GM21360 (cell line): ENCODE measurements around the gene THAP4.

ENCODE experiments used
- ATAC-seq: cut with Tn5 transposase; IDR thresholded peaks from one replicate; pipeline ENCODE4 v1.9.1; 2021; ENCODE audit warnings: mild to moderate bottlenecking, moderate library complexity; ENCODE audit not compliant: unreplicated experiment

The THAP4 gene, protein sequence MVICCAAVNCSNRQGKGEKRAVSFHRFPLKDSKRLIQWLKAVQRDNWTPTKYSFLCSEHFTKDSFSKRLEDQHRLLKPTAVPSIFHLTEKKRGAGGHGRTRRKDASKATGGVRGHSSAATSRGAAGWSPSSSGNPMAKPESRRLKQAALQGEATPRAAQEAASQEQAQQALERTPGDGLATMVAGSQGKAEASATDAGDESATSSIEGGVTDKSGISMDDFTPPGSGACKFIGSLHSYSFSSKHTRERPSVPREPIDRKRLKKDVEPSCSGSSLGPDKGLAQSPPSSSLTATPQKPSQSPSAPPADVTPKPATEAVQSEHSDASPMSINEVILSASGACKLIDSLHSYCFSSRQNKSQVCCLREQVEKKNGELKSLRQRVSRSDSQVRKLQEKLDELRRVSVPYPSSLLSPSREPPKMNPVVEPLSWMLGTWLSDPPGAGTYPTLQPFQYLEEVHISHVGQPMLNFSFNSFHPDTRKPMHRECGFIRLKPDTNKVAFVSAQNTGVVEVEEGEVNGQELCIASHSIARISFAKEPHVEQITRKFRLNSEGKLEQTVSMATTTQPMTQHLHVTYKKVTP

DNA sequence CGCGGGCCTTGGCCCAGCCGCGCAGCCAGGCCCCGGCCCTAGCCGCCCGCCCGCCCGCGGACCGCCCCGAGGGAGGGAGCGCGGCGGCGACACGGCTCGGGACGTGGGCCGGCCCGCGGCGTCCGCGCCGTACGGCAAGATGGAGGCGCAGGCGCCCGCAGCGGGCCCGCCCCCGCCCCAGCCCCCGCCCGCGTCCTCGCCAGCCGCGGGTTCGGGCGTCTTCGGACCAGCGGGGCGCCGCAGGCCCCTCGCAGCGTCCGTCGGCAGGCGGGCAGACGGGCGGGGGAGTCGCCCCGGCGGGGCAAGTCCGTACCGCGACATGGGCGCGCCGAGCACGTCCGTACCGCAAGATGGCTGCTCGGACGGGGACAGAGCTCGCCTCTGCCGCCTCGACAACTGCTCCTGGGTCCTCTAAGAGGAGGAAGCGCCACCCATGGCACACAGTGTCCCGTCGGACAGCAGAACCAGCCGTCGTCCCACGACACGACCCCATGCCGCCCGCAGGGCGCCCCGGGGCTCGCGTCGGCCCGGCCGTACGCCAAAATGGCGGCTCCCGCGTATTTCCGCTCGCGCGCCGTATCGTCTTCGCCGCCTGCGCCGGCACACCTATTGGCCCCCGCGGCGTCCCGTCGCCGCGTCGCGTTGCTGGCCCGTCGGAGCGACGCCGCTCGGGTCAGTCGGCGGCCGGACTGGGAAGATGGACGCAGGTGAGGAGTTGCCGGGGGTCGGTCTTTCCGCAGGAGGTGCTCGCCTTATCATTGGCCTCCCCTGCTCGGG, at the start of gene THAP4, which contains the start of gene ATG4B:
Gene THAP4, minus strand, starts transcription at position 141 of the 777 bp plus-strand sequence. CDS start 141 bp downstream, outside the sequence.
Gene ATG4B, plus strand, starts transcription at position 676 of the 777 bp plus-strand sequence. Its CDS starts 22 bp downstream, at position 698.
- ATAC-seq = peak; percentile 57

- no peak for ATAC-seq
Measured at GRCh38 chr2:241686324-241686649, 49.3 kb upstream of the THAP4 start.

- no peak for ATAC-seq
Measured at GRCh38 chr2:241680827-241681599, 44.1 kb upstream of the THAP4 start.

GRCh38 chr2:241680044-241680443, 43.1 kb upstream of the THAP4 start:
- ATAC-seq = no peak

DNA sequence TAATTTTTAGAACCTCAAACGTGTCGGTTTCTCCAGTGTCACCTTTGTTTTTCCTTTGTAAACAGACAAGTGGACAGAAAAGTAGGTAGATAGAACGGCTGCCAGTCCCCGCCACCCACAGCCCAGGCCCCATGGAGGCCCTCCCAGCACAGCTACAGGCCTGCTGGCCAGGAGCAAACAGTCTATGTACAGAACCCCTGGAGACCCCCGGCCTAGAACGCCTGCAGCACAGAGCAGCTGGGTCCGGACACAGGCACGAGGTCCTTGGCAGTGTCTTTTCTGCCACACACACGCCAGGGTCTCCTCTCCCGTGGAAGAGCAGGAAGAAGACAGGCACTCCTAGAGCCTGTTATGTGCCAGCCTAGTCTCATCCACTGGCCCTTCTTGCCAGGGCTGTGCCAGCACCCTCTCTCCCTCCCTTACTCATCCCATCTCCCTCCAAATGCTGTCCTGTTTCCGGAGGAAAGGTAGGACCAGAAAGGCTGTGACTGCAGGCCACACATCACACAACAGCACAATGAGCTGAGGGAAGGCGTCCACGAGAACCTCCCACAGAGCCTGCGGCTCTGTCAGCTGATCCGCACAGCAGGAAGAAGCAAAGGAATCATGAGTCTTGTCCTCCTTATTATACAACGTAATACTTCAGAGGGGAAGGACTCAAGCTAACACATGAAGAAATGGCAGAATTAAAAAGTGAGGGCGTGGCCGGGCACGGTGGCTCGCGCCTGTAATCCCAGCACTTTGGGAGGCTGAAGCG, 42.0 kb upstream of the THAP4 start:
- no peak for ATAC-seq

- no peak for ATAC-seq
Measured at GRCh38 chr2:241678307-241678706, 41.3 kb upstream of the THAP4 start.

DNA sequence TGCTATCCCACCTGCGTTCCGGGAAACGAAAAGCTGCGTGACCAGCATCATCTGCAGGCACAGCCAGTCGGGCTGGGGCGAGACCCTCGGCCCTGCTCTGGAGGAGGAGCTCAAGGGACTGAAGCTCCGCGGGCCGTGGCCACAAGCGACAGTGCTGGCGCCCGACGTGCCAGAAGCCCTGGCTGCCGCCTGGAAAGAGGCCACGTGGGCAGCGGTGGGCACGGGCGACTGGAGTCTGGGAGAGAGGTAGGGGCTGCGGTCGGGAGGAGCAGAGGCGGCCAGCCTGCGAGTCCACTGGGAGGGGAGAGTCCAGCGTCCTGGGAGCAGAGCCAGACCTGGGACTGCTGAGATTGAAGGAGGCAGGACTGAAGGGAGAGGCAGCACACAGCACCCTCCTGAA, 40.4 kb upstream of the THAP4 start:
- no peak for ATAC-seq

DNA sequence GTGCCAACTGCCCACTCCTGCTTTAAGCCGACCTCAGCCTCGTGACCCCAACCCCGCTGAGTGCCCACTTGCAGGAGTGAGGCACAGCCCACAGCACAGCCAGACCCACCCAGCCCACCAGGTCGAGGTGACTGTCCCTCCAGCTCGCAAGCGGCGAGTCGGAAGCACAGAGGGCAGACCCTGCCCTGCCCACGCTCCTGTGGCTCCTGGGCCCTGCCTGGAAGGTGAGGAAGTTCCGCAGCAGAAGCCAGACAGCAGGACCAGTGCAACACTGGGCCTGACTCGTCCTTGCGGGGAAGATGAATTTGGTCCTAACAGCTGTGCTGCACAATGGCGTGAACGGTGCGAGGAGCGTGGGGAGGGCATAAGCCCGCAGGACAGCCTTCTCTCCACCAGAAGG, 39.7 kb upstream of the THAP4 start:
- no peak for ATAC-seq

DNA sequence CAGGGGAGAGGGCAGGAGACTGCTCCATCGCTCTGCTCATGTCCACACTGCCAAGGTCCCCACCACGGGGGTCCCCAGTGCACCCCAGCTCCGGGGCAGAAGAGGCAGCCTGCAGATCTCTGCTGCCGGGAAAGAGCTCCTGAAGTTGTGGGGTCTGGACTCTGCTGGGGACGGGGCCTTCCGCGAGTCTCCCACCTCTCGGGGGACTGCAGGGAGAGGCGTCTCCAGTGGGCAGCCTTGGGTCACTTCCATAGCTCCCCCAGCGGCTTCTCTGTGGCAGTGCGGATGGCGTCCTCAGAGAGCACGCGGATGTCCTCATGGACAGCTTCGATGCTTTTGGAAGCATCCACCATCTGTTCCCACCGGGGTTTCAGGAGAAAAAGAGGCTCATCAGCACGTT, 38.9 kb upstream of the THAP4 start:
- ATAC-seq = no peak

DNA sequence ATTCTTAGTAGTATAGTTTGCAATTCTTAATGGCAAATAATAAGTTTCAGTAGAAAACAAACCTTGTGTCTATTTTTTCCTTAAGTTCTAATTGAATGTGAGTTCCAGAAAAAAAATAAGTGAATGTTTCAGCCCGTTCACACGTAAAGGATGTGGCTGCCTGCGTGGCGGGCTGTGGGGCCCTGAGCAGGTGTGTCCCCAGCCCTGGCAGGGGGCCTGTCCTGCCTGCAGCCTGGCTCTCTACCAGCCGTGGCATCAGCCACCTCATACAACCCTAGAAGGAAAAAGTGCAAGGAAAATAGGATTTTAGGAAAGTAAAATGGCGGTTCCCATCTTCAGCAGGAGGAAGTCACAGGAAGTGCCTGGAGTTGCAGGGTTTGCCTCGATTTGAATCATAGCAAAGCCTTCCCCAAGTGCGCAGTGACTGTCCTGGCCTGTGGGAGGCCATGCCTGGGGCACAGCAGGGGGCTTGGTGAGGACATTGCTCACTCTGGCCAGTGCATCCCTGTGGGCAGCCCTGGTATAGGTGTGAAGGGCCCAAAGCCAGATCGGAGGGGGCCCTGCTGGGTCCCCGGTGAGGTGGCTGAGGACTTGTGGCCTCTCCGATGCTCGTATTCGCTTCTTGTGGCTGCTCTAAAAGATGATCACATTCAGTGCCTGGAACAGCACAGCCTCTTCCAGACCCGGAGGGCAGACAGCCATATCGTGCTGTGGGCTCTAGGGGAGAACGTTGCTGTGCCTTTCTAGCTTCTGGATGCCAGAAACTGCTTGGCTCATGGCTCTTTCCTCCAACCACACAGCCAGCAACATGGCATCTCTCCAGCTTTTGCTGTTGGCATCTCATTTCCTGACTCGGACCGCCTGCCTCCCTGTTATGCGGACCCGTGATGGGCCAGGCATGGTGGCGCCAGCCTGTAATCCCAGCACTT, 37.1 kb upstream of the THAP4 start:
- no peak for ATAC-seq

DNA sequence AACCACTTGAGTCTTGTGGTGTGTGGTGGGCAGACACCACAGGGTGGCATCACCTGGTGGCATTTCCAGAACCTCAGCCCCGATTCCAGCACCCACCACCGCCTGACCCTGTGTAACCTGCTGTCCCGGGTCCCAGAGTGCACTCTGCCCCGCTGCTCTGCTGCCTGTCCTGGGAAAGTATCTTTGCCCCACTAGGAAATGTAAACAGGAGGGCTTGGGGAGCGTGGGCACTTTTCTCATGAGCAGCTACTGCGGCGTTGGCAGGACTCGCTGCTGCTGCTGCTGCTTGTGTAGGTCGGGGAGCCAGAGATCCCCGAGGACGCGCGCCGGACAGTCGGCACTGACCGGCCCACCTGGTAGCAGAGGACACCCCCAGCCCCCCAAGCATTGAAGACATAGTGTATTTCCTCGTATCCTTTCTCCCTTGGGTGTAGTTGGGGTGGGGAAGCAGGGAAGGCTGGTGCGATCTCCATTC, 36.3 kb upstream of the THAP4 start:
- ATAC-seq = no peak

GRCh38 chr2:241672243-241673188, 35.6 kb upstream of the THAP4 start:
- no peak for ATAC-seq

GRCh38 chr2:241671457-241672240, 34.7 kb upstream of the THAP4 start:
- no peak for ATAC-seq

- no peak for ATAC-seq
Measured at GRCh38 chr2:241670333-241671110, 33.6 kb upstream of the THAP4 start.

- no peak for ATAC-seq
Measured at GRCh38 chr2:241668839-241669238, 31.9 kb upstream of the THAP4 start.

- ATAC-seq = no peak
Measured at GRCh38 chr2:241668354-241668753, 31.4 kb upstream of the THAP4 start.
